HG02678 (cell line): ENCODE measurements around the gene KRTAP10-1.

Source experiments
- ATAC-seq: cut with Tn5 transposase; IDR thresholded peaks from one replicate; pipeline ENCODE4 v1.9.1; 2021; ENCODE audit warnings: mild to moderate bottlenecking, moderate library complexity; ENCODE audit not compliant: unreplicated experiment

The KRTAP10-1 gene

DNA sequence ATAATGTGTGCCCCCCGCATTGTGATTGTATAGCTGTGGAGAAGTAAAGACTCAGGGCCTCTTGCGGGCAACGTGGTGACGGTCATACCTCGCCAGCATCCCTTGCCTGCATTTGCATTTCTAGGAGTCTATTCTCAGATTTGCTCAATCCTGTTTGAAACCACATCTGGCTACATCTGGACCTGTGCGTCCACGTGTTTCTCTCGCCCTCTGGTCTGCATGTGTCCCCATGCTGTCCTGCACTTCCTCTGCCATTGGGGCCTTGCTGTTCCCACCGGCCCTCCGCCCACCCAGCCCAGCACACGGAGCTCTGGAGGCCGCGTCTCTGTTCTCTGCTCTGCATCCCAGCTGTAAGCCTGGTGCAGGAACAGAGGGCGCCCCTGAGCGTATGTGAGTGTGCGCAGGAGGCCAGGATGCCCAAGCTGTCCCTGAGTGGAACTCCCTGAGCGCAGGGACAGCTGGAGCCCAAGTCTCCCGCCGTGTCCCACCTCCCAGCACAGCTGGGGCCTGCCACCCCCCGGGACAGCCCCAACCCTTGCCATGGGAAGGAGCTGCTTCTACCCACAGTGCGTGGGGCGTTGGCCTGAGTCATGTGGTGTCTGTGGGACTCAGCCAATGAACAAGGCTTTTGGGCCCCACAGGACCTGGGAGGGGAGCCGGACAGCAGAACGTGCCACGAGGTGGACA lies 9.7 kb upstream of the KRTAP10-1 start:
- no peak for ATAC-seq

DNA sequence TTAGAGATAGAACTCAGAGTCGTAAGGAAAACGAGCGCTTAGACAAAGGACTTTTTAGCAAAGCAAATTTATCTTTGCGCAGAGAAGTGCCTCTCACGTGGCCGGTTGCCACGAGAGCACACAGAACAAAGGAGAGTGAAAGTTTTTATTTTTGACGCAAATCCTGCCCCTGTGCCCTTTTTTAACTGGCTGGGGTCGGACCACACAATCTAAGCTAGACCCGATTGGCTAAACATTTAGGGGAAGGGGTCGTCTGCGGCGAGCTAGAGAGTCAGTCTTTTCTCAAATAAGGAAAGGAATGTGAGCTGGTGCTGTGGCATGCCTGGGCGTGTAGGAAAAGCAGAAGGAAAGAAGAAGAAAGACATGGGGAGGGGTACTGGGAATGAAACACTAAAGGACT lies 8.9 kb upstream of the KRTAP10-1 start:
- ATAC-seq: no peak

DNA sequence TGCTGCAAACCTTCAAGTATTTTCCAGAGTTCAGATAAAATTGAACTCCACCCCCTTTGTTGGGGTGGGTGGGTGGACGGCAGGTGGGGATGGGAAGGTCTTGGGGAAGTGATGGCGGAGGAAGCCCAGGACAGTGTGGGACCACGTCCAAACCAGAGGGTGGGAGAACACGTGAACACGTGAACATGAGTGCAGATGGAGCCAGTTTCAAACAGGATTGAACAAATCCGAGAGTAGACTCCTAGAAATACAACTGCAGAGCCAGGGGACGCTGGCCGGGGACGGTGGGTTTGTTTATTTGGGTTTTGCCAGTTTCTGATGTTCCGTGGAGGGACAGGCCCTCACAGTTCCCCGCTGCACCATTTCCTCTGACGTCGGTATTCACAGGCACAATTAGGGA lies 8.4 kb upstream of the KRTAP10-1 start:
- no peak for ATAC-seq

DNA sequence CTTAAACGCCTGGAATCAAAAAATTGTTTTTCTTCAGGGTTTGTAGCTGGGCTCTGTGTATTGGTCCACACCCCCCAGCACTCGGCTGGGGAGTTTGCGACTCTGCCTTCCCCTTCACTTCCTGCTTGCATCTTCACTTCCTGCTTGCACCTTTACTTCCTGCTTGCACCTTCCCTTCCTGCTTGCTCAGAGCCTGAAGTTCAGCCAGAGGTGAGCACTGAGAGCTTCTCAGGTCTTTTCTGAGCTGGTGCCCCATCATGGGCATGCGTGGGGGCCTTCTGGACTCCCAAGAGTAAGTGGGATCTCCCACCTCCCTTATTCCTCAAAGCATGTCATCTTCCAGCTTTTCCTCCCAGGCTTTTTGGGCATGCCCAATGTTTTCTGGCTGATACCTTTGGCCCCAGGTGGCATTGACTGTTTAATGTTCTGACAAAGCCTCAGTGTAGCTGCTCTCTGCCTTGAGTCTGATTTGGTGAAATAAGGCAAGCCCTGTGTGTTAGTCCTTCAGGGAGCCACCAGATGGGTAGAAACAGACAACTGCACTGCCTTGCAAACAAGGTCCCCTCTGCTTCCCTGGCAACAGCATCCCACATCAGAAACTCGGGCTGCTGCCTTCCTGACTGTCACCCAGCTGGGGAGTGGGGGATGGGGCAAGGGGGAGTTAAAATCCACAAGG lies 7.8 kb upstream of the KRTAP10-1 start:
- no peak for ATAC-seq

DNA sequence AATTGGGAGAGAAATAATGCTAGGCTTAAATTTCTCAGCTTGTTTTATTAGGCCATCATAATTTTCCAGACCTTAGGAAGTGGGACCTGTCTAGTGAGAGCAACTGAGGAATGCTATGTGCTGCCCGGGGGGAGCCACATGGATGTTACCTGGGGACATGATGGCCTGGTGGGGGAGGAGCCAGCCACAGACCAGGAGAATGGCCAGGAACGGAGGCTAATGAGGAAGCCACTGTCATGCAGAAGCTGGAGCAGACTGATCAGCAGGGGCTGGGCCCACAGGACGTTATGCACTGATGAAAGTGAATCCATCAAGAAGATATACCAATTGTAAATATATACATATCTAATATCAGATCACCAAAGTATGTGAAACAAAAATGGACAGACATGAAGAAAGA lies 4.6 kb upstream of the KRTAP10-1 start:
- no peak for ATAC-seq

DNA sequence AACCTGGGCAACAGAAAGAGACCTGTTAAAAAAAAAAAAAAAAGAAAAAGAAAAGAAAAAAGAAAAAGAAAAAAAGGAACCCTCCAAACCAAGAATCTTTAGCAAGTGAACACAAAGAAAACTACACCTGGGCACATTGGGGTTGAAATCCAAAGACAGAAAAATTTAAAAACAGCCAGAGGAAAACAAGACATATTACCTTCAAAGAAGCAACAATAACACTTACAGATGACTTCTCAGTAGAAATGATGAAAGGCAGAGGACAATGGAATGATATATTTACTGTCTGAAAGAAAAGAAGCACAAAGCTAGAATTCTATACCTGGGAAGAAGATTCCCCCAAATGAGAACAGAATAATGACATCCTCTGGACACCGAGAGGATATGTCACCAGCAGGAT lies 2.7 kb upstream of the KRTAP10-1 start:
- no peak for ATAC-seq

DNA sequence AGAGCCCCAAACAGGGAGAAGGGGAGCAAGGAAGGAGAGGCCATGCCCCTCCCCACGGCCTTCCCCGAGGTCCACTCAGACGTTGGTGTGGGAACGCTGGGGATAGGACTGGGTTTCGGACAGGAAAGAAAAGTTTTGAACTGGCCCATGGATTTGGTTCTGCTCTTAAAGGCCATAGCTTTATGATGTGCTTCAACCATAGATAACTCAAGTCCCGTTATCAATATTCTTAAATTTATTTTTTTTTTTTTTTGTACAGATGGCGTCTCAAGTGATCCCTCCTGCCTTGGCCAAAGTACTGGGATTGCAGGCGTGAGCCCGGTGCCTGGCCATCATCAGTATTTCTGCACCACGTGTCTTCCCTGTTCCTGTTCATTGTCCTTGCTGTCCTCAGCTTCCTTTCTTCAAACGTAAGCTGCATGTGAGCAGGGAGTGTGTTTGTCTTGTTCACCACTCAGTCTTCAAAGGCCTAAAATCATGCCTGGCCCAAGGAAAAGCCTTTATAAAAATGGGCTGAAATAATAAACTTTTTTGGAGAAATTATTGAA lies 820 bp upstream of the KRTAP10-1 start:
- no peak for ATAC-seq

DNA sequence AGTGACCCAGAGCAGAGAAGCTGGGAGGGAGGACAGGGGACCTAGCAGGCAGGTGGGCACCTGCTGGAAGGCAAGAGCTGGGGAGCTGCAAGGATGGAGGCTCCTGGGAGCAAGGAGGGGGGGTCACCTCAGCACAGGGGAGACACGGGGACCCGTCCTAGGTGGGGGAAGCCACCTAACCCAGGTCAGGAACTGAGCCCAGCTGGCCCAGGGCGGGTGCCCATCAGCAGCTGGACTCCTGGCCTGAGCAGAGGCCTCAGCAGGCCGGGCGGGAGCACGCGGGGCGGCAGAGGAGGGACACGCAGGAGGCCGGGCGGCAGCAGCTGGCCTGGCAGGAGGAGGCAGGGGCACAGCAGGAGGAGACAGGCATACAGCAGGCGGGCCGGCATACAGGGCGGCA lies 949 bp downstream of the KRTAP10-1 start:
- no peak for ATAC-seq

DNA sequence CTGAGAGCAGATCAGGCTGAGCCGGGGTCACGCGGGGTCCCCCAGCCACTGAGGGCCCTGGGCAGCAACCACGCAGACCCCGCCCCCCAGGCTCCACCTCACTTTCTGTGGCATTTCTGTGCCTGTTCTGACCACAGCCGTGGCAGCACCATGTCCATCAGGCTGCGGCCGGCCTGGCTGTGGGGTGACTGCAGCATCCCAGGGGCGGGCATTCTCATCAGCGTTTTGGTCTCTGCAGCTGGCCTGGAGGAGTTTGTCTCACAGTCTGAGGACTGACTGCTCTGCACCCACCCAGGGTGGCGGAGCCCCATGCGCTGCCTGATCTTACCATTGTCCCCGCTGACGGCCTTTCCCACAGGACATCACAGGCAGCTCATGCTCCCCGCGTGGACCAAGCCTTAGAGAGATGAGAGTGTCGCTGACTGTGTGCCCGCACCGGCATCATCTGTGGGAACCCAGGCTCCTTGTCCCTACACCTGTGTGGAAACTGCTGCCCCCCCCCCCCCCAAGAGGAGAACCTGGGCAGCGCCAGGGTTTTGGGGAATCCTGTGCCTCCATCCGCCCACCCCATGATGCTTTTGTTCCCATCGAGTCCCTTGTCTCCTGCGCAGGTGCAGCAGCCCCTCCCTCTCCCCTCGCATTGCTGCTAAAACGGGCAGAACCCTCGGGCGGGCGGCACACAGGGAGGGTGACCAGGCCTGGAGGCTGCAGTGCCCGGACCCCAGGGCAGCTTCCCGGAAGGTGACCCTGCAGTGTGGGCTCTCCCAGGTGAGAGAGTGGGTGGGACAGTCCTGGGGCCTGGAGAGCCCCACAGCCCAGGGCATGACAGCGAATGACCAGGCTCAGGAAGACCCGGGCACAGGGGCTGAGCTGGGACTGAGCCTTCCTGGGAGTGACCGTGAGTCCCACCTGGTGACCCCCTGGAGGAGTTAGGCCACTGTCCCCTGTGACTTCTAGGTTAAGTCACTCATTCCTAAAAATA lies 1.8 kb downstream of the KRTAP10-1 start:
- ATAC-seq: no peak

DNA sequence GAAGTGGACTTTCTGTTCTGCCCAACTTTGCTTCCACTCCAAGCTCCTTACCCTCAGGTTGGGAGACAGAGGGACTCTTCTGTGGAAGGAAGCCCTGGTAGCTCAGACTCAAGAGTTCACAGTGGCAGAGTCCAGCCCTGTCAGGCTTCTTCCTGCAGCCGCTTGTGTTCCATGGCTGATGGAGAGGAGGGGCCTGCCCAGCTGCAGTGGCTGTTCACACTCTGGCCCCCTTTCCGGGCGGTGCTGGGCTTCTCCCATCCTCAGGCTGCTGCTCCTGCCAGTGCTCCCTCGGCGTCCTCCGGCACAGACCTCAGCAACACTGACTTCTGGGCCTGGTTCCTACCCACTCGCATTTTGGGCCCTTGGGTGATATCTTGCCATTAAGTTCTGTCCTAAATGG lies 4.0 kb downstream of the KRTAP10-1 start:
- ATAC-seq: no peak

DNA sequence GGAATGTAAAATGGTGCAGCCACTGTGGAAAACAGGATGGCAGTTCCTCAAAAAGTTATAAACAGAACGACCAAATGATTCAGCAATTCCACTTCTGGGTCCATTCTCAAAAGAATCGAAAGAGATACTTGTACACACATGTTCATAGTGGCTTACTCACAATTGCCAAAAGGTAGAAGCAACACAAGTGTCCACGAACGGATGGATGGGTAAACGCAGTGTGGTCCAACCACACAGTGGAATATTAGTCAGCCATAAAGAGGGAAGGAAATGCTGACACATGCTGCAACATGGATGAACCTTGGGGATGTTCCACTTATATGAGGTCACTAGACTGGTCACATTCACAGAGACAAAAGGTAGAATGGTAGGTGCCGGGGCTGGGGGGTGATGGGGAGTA lies 5.3 kb downstream of the KRTAP10-1 start:
- no peak for ATAC-seq

DNA sequence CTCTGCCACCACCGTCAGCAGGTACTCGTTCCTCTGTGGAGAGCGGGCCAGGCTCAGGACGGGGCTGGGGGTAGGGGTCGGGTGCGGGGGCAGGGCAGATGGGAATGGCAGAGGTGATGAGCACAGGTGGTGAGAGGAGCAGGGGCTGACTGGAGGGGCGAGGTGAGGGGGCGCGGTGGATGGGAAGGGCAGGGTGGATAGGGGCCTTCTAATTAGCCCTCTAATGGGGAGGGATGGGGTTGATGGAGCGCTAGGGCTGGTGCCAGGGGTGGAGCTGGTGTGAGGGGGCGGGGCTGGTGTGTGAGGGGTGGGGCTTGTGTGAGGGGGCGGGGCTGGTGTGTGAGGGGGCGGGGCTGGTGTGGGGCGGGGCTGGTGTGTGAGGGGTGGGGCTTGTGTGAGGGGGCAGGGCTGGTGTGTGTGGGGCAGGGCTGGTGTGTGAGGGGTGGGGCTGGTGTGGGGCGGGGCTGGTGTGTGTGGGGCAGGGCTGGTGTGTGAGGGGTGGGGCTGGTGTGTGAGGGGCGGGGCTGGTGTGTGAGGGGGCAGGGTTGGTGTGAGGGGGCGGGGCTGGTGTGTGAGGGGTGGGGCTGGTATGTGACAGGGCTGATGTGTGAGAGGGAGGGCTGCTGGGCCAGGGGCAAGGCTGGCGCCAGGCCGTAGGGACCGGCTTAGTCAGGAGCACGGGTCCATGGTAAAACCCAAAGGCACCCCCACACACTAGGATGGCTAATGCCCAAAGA lies 5.9 kb downstream of the KRTAP10-1 start:
- no peak for ATAC-seq

DNA sequence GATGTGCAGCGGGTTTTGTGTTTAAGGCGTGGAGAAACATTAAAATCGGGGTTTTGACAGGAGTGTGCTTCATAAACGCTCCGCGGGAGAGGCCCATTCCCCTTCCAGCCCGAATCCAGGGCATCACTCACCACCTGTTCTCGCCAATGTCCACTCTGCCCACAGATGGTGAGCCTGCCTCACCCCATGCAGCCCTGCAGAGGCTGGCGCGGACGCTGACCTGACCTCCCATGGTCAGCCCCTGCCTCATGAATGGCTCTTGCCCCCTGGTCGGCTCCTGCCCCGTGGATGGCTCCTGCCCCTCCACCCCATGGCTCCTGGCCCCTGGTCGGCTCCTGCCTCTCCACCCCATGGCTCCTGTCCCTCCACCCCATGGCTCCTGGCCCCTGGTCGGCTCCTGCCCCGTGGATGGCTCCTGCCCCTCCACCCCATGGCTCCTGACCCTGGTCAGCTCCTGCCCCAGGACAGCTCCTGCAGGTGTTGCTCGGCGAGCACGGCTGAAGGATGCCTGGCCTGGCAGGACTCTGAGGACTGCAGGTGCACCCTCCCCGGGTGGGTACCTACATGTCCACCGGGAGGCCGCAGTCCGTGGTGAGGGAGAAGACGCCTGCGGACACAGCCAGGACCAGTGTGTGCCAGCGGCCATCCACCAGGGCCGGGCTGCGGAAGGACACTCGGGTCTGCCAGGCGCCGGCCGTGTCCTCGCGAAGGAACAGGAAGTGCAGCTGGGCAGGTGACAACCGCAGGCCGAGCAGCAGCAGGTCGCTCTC lies 6.7 kb downstream of the KRTAP10-1 start:
- no peak for ATAC-seq

DNA sequence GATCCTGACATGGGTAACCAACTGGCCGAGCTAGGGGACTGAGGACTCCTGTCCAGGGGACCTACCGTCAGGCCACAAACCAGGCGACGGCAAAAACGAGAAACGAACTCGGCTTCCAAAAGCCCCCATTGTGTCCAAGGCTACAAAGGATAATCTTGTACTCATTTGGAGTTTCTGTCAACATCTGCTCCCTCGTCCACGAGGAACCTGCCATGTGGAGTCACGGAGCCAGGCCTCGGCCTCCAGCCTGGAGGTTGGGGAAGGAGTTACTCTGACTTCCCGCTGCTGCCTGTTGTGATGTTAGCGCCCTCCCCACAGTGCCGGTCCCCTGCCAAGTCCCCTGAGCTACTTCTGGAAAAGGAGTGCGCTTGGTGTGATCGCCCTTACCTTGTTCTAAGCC lies 7.3 kb downstream of the KRTAP10-1 start:
- ATAC-seq: no peak

DNA sequence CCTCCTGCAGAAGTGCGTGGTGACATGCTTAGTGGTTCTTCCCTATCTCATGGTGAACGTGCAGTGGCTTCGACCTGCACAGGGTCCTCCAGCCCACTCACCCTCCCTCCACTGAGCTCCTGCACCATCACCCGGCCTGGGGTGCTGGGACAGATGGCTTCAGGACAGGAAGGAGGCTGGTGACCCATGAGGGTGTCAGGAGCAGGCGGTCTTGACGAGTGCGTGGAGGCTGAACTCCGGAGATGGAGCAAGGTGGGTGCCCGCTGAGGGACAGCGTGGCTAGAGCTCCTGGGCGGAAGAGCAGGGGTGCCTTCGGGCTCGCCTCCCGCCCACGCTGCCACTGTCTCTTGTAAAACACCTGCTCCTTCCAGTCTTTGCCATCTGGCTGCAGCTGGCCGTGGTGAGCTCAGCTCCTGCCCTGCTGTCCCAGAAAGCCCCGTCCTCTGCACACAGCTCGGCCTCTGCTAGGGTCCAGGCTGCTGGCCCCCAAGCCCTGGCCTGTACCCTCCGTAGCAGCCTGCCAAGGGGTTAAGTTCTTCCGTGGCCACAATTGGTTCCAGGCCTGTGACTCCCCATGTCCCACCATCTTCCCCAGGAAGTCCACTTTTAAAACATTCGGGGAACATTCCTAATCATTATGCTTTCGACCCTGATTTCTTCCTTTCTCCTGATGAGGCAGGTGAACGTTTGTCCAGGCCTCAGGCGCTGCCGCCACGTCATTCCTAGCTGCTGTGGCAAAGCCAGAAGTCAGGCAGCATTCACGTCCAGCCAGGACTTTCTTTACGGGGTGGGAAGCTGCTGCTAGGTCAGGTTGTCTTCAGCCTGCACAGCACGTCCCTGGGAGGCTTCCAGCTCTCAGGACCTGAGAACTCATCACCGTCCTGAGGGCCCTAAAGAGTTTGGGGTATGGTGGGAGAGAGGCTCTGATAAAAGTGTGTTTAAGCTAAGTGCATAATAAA lies 8.1 kb downstream of the KRTAP10-1 start:
- no peak for ATAC-seq

DNA sequence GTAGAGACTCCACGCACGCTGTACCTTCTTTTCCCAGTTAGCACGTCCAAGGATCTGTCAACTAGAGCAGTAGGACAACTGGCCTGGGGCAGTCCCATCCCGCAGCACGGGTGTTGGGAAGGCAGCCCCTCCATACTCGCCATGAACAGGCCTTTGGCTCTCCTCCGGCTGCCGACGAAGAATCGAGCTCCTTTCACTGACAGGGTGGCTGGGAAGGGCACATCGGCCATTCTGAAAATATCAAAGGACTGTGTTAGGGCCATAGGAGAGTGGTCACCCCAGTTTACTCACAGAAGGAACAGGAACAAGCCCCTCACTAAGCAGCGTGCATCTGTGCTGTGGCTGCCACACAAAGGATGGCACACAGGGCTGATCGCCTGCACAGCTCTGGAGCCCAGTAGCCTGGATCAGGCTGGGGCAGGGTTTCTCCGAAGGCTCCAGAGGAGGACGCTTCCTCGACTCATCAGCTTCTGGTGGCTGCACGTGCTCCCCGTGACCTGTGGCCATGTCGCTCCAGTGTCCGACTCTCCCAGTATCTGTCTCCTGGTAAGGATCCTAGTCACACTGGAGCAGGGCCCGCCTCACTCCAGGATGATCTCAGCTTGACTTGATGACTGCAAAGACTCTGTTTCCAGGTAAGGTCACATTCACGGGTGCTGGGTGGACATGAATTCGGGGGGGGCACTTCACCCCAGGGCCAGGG lies 8.9 kb downstream of the KRTAP10-1 start:
- no peak for ATAC-seq

DNA sequence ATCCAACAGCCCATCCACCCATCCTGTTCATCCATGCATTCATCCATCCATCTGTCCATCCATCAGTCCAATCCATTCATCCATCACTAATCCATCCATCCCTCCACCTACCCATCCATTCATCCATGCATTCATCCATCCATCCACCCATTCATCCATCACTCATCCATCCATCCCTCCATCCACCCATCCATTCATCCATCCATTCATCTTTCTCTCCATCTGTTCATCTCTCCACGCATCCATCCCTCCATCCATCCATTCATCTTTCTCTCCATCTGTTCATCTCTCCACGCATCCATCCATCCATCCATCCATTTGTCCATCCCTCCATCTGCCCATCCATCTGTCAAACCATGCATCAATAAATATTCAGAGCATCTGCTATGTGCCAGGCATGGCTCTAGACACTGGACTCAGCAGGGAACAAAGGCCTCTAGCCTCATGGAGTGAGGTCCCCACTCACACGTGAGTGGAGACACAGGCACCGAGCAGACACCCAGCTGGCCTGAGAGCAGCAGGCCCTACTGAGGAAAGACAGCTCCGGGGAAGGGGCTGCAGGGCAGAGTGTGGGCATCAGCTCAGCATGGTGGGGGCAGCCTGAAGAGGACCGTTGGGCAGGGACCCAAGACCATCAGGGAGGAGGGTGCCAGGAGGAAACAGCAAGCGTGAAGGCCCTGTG lies 9.6 kb downstream of the KRTAP10-1 start:
- no peak for ATAC-seq
